ENCODE results near the gene LRP1. TPM values are rescaled to one million over a fixed set of nuclear protein-coding genes. Genes with fewer than 3 reads are reported as not detected.

Gene LRP1
- total and polyA plus RNA-seq, 2 of the 13 experiments (the other 11 are each of a cell fraction or from before 2014, with no cell fraction given) = 14.7 to 30.8 TPM

DNA sequence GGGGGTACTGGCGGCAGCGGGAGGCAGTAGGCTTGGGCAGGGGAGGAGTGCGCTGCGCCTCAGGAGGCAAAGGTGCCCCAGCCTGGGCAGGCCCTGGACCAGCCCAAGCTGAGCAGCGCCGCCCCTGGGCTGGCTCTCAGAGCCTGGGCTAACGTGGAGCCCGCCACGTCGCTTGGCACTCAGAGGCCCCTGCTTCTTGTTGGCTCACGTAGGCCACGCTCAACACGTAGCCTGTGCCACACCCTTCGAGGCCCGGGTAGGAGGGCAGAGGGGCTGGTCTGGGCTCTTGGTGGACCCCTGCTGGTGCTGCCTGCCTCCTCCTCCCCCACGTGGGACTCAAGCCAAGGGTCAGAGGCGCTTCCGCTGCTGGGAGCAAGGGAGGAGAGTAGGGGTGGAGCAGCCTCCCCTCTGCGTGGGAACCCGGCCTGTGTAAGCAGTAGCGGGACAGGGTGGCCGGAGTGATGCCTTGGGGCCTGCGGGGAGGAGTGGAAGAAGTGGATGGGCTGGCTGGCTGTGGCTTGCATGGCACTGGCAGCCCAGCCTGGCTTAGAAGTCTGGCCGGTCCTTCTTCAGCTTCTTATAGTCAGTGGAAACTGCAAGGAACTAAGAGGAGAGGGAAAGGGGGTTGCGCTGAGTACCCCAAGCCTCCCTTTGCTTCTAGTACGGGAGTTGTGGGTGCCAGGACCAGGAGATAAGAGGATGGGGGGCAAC is 106.9 kb downstream of the LRP1 start (continued):
- TF ChIP-seq HNRNPH1 (optimal IDR thresholded peaks at IDR 0.05; ENCODE audit: low read depth, low read length) (peak; percentile 89), DNMT1 (CRISPR knock-in tag; IDR thresholded peaks at IDR 0.05) (no peak), SOX6 (IDR thresholded peaks at IDR 0.05) (no peak), SOX6 (CRISPR knock-in tag; IDR thresholded peaks at IDR 0.05) (no peak; the same call in 1 of the 2 replicates), SSRP1 (CRISPR knock-in tag; IDR thresholded peaks at IDR 0.05) (peak; percentile 42; the same call in 1 of the 2 replicates), NONO (IDR thresholded peaks at IDR 0.05) (no peak), NONO (CRISPR knock-in tag; conservative IDR thresholded peaks at IDR 0.05) (peak; percentile 26; the same call in 1 of the 2 replicates), ARNT2 (CRISPR knock-in tag; IDR thresholded peaks at IDR 0.05; ENCODE audit: low read depth) (no peak), SP5 (CRISPR knock-in tag; IDR thresholded peaks at IDR 0.05; ENCODE audit: borderline replicate concordance, low read depth) (peak; percentile 64; the same call in 1 of the 2 replicates), IRF2 (CRISPR knock-in tag; IDR thresholded peaks at IDR 0.05) (no peak), ZNF619 (CRISPR knock-in tag; IDR thresholded peaks at IDR 0.05) (no peak), HDAC2 (CRISPR knock-in tag; IDR thresholded peaks at IDR 0.05) (0 out of 2 replicates have a peak, but pooled peaks have one; percentile 21), ZNF33A (CRISPR knock-in tag; IDR thresholded peaks at IDR 0.05; ENCODE audit: borderline replicate concordance) (no peak), NFAT5 (CRISPR knock-in tag; IDR thresholded peaks at IDR 0.05) (no peak), ZBTB14 (CRISPR knock-in tag; IDR thresholded peaks at IDR 0.05) (no peak), TFDP1 (CRISPR knock-in tag; IDR thresholded peaks at IDR 0.05; ENCODE audit: borderline replicate concordance) (0 out of 2 replicates have a peak, but pooled peaks have one; percentile 14), GATAD2A (CRISPR knock-in tag; IDR thresholded peaks at IDR 0.05) (0 out of 2 replicates have a peak, but pooled peaks have one; percentile 10), ZNF354B (CRISPR knock-in tag; IDR thresholded peaks at IDR 0.05) (no peak), ZSCAN21 (CRISPR knock-in tag; IDR thresholded peaks at IDR 0.05; ENCODE audit: borderline replicate concordance) (no peak), ZIK1 (CRISPR knock-in tag; IDR thresholded peaks at IDR 0.05; ENCODE audit: borderline replicate concordance, low read depth) (no peak), RARG (CRISPR knock-in tag; IDR thresholded peaks at IDR 0.05; ENCODE audit: low read depth) (no peak), ZFP41 (CRISPR knock-in tag; IDR thresholded peaks at IDR 0.05; ENCODE audit: borderline replicate concordance) (no peak), ZBTB7B (CRISPR knock-in tag; IDR thresholded peaks at IDR 0.05) (no peak), ZNF367 (CRISPR knock-in tag; IDR thresholded peaks at IDR 0.05; ENCODE audit: borderline replicate concordance) (no peak), KLF13 (CRISPR knock-in tag; IDR thresholded peaks at IDR 0.05) (no peak)

Measured in HepG2 (cell line).